Activated CD4-positive, alpha-beta T cell treated with anti-CD3 and anti-CD28 coated beads, Interleukin-2, amount 10 ng/mL, durations not matched to agents 7 days and 5 days (primary cell): Measurements from ENCODE around the gene MACROD1. TPM values are rescaled to one million over a fixed set of nuclear protein-coding genes. Genes with fewer than 3 reads are reported as not detected.
"Not testable (repeated sequence)": the region's sequence is repeated elsewhere in the genome, so short reads cannot be mapped to it uniquely, and the experiment has no call there.

Source experiments
- CTCF ChIA-PET: fragments of 350-600 bp; sonication (Branson Sonifier 250); formaldehyde crosslinking; loops from one replicate; lab custom pipeline; 2021; ENCODE audit warnings: antibody characterized with exemption; lab: Charles Lee
- POLR2A ChIA-PET: fragments of 350-600 bp; sonication (Branson Sonifier 250); formaldehyde crosslinking; loops from one replicate; lab custom pipeline; 2021; ENCODE audit warnings: antibody characterized with exemption; lab: Charles Lee
- DNase-seq: peaks from one replicate; pipeline ENCODE4 v3.0.0-alpha.2; 2020
- H3K27ac Mint-ChIP-seq: one replicate; pipeline ENCODE4 v1.8.0; 2021; ENCODE audit warnings: mild to moderate bottlenecking, moderate library complexity, mixed read lengths
- H3K27me3 Mint-ChIP-seq: one replicate; pipeline ENCODE4 v1.8.0; 2021; ENCODE audit warnings: mixed read lengths
- H3K36me3 Mint-ChIP-seq: one replicate; pipeline ENCODE4 v1.8.0; 2021; ENCODE audit warnings: low read depth, mixed read lengths
- H3K4me1 Mint-ChIP-seq: one replicate; pipeline ENCODE4 v1.8.0; 2021; ENCODE audit warnings: mixed read lengths
- H3K4me3 Mint-ChIP-seq: one replicate; pipeline ENCODE4 v1.8.0; 2021; ENCODE audit warnings: mild to moderate bottlenecking, moderate library complexity, mixed read lengths
- H3K9me3 Mint-ChIP-seq: one replicate; pipeline ENCODE4 v1.8.0; 2021; ENCODE audit warnings: mixed read lengths
- total RNA-seq, 2 experiments: library from RNA; stranded (reverse); gene quantifications; one replicate each; pipeline ENCODE4 v1.2.3, GENCODE V29; 2021

Gene MACROD1
- total RNA-seq, 2 experiments from 2014 or later = 9.2 to 11.6 TPM

DNA sequence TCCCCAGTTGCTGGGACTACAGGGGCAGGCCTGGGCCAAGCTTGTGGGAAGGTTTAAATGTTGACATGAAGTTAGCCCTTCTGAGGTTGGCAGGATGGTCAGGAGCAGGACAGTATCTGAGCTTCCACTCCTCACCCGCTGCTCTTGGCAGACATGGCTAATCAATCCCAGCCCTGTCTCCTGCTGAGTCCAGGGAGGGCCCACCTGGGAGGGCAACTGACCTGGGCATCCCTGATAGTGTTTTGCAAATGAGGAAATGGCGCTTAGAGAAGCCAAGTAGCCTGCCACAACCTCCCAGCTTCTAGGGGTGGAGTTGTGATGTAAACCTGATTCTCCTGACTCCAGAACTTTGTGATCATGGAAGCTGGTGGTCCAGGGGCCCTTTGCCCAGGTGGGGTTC, 113.5 kb downstream of the MACROD1 start:
- Mint-ChIP-seq H3K27me3 (no peaks in the 10 kb centered on the region), H3K36me3 (no peaks in the 10 kb centered on the region), H3K4me3 (no peak overlapping the region), H3K27ac (no peak overlapping the region), H3K9me3 (no peaks in the 10 kb centered on the region), H3K4me1 (no peaks in the 10 kb centered on the region)
- POLR2A ChIA-PET = no interaction called here
- DNase-seq = no peak
- CTCF ChIA-PET = interaction anchor here (1.3 kb wide), 1 partner anchor 50 kb away, joined by 3 read pairs; no protein-coding TSS in a partner anchor

GRCh38 chr11:64051297-64051696, 114.6 kb downstream of the MACROD1 start:
- Mint-ChIP-seq H3K4me1 (no peaks in the 10 kb centered on the region), H3K9me3 (no peaks in the 10 kb centered on the region), H3K27ac (no peak overlapping the region), H3K27me3 (no peaks in the 10 kb centered on the region), H3K4me3 (no peak overlapping the region), H3K36me3 (no peaks in the 10 kb centered on the region)
- ChIA-PET CTCF (interaction anchor here (1.3 kb wide), 1 partner anchor 49 kb away, joined by 3 read pairs; no protein-coding TSS in a partner anchor), POLR2A (interaction anchor here (0.6 kb wide), 1 partner anchor 9 kb away, joined by 3 read pairs; no protein-coding TSS in a partner anchor)
- no peak for DNase-seq

DNA sequence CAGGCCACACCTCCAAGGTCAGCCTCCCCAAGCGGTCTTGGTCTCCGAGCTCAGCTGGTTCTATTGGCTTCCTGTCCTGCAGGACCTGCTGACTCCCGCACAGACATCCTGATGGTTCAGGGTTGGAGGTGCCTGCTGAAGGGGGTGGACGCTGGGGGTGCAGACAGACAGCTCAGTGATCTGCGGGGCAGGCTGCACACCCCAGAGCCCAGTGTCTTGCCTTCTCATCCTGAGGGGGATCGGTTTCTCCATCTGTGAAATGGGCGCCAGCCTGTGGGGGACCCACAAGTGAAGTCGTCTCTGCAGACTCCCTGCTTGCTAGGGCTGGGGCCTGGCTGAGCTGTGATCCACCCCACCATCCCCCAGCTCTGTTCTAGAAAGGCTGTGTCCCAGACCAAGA, 116.4 kb downstream of the MACROD1 start:
- POLR2A ChIA-PET = no interaction called here
- Mint-ChIP-seq H3K27me3 (no peaks in the 10 kb centered on the region), H3K9me3 (no peaks in the 10 kb centered on the region), H3K27ac (no peak overlapping the region), H3K36me3 (no peaks in the 10 kb centered on the region), H3K4me1 (no peaks in the 10 kb centered on the region), H3K4me3 (no peak overlapping the region)
- CTCF ChIA-PET = interaction anchor here (1.2 kb wide), 1 partner anchor 16 kb away, joined by 4 read pairs; no protein-coding TSS in a partner anchor
- no peak for DNase-seq

DNA sequence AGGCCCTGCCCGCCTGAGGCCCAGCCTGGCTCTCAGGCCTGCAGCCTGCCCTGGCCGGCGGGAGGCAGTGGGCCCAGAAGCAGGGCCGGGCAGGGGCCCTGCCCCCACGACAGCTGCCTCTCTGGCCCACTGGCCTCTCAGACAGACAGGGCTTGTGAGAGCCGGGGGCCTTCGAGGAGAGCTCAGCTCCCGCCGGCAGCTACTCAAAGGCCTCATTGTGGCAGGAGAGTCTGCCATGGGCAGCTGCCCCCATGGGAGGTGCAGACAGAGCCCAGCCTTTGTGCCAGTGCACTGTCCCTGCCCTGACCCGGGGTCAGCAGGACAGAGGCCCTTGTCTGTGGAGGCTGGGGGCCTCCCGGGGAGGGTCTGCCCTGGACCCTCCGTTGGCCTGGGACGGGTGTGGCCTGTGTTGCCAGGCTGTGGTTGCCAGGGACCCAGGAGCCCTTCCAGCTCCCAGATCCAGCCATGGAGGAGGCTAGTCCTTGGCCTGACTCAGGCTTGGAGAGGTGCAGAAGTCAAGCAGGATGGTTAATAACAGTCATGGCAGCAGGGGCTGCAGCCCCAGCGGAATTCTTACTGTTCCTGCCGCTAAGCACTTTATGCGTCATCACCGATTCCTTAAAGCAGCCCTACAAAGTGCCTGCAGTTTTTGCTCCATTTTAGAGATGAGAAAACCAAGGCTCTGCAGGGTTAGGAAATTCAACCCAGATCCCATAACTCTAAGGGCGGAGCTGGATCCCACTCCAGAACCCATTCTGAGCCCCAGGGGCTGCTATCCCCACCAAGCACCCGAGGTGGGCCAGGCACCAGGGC, 117.7 kb downstream of the MACROD1 start:
- Mint-ChIP-seq H3K27me3 (no peaks in the 10 kb centered on the region), H3K4me1 (no peaks in the 10 kb centered on the region)
- CTCF ChIA-PET = no interaction called here

GRCh38 chr11:64047373-64047772, 118.5 kb downstream of the MACROD1 start:
- DNase-seq, H3K9me3 Mint-ChIP-seq, POLR2A ChIA-PET, H3K27ac Mint-ChIP-seq, H3K4me1 Mint-ChIP-seq, H3K36me3 Mint-ChIP-seq, H3K27me3 Mint-ChIP-seq, H3K4me3 Mint-ChIP-seq: not testable (repeated sequence)
- CTCF ChIA-PET = interaction anchor here (0.7 kb wide), 1 partner anchor 22 kb away, joined by 9 read pairs; no protein-coding TSS in a partner anchor

More for the DNA sequence above, 117.7 kb downstream of the MACROD1 start:
- no peaks in the 10 kb centered on the region for H3K9me3 Mint-ChIP-seq
- POLR2A ChIA-PET = no interaction called here
- no peak for DNase-seq
- H3K36me3 Mint-ChIP-seq = no peaks in the 10 kb centered on the region
- H3K27ac Mint-ChIP-seq = no peak overlapping the region
- H3K4me3 Mint-ChIP-seq = no peak overlapping the region

DNA sequence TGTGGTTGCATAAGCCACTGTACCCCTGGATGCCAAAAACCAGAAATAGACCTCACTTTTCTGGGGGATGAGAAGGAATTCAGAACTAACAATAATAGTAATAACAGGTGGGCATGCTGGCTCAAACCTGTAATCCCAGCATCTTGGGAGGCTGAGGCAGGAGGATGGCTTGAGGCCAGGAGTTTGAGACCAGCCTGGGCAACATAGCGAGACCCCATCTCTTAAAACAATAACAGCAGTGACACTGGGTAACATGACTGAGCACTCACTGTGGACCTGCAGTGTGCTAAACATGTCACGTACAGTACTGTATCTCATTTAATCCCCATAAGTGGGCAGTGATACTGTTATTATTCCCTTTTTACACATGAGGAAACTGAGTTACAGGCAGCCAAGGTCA, 120.2 kb downstream of the MACROD1 start:
- ChIA-PET POLR2A (no interaction called here), CTCF (interaction anchor here (1.0 kb wide), 1 partner anchor 18 kb away, joined by 3 read pairs; no protein-coding TSS in a partner anchor)
- H3K36me3 Mint-ChIP-seq = no peaks in the 10 kb centered on the region
- DNase-seq = no peak
- H3K27me3 Mint-ChIP-seq = no peaks in the 10 kb centered on the region
- H3K4me3 Mint-ChIP-seq = no peak overlapping the region
- H3K4me1 Mint-ChIP-seq = no peaks in the 10 kb centered on the region
- H3K27ac Mint-ChIP-seq = no peak overlapping the region
- H3K9me3 Mint-ChIP-seq = no peaks in the 10 kb centered on the region

DNA sequence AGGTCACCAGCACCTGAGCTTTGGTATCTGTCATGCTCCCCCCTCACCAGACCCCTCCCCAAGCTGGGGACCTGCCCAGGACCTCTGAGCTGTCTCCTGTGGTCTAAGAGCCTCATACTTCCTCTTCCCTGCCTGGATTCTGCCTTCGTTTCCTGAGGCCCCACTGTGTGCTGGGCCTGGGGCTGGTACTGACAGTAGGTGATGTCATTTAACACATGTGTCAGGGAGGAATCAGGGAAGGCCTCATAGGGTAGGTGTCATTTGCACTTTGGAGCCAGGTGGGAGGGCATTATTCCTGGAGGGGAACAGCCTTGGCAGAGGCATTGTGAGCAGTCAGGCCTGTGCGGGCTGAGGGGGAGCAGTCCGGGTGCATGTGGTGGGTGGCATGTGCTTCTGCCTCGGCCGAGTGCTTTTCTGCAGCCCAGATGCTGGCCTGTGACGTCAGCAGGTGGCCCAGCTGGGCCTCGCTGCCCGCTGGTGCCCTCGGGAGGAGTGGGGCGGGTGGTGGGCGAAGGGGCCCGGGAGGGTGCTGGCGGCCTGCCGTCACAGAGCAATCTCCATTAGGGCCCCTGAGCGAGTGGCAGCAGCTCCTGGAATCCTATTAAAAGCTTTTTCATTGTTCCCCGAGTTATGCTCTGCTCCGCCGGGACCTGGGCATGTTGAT, 121.1 kb downstream of the MACROD1 start:
- no peak for DNase-seq
- H3K27me3 Mint-ChIP-seq = no peaks in the 10 kb centered on the region
- no peak overlapping the region for H3K27ac Mint-ChIP-seq
- no peaks in the 10 kb centered on the region for H3K4me1 Mint-ChIP-seq
- H3K9me3 Mint-ChIP-seq = no peaks in the 10 kb centered on the region
- no peaks in the 10 kb centered on the region for H3K36me3 Mint-ChIP-seq
- H3K4me3 Mint-ChIP-seq = no peak overlapping the region
- CTCF ChIA-PET = interaction anchor here (0.6 to 1.0 kb wide), 2 partner anchors 16 to 17 kb away, joined by 3 read pairs; no protein-coding TSS in a partner anchor
- POLR2A ChIA-PET = no interaction called here

- Mint-ChIP-seq H3K27me3 (no peaks in the 10 kb centered on the region), H3K27ac (no peak overlapping the region), H3K9me3 (no peaks in the 10 kb centered on the region), H3K4me1 (no peaks in the 10 kb centered on the region), H3K4me3 (no peak overlapping the region), H3K36me3 (no peaks in the 10 kb centered on the region)
- ChIA-PET CTCF (no interaction called here), POLR2A (no interaction called here)
- no peak for DNase-seq
These were observed 122.4 kb downstream of the MACROD1 start for GRCh38 chr11:64043545-64043944.

- H3K27ac Mint-ChIP-seq = no peak overlapping the region
- ChIA-PET POLR2A (no interaction called here), CTCF (no interaction called here)
- H3K27me3 Mint-ChIP-seq = peaks cover 10% of the 10 kb centered on the region
- DNase-seq = no peak
- no peaks in the 10 kb centered on the region for H3K9me3 Mint-ChIP-seq
- H3K4me3 Mint-ChIP-seq = no peak overlapping the region
- no peaks in the 10 kb centered on the region for H3K4me1 Mint-ChIP-seq
- no peaks in the 10 kb centered on the region for H3K36me3 Mint-ChIP-seq
These were observed 123.6 kb downstream of the MACROD1 start for GRCh38 chr11:64042301-64042700.

- ChIA-PET CTCF (no interaction called here), POLR2A (no interaction called here)
- H3K27me3 Mint-ChIP-seq = peaks cover 10% of the 10 kb centered on the region
- H3K9me3 Mint-ChIP-seq = no peaks in the 10 kb centered on the region
- H3K36me3 Mint-ChIP-seq = no peaks in the 10 kb centered on the region
- H3K4me1 Mint-ChIP-seq = no peaks in the 10 kb centered on the region
- no peak for DNase-seq
- H3K4me3 Mint-ChIP-seq = no peak overlapping the region
- H3K27ac Mint-ChIP-seq = no peak overlapping the region
These were observed 124.1 kb downstream of the MACROD1 start for GRCh38 chr11:64041846-64042245.

GRCh38 chr11:64040684-64041322, 125.1 kb downstream of the MACROD1 start:
- Mint-ChIP-seq H3K27ac (no peak overlapping the region), H3K9me3 (no peaks in the 10 kb centered on the region), H3K4me3 (no peak overlapping the region), H3K36me3 (no peaks in the 10 kb centered on the region), H3K27me3 (peaks cover 10% of the 10 kb centered on the region), H3K4me1 (no peaks in the 10 kb centered on the region)
- POLR2A ChIA-PET = interaction anchor here (0.5 kb wide), 1 partner anchor 8 kb away, joined by 5 read pairs; no protein-coding TSS in a partner anchor
- CTCF ChIA-PET = no interaction called here
- no peak for DNase-seq

- no peak for DNase-seq
- ChIA-PET POLR2A (no interaction called here), CTCF (no interaction called here)
- Mint-ChIP-seq H3K36me3 (no peaks in the 10 kb centered on the region), H3K27ac (no peak overlapping the region), H3K4me1 (peaks cover 3% of the 10 kb centered on the region), H3K9me3 (no peaks in the 10 kb centered on the region), H3K4me3 (no peak overlapping the region), H3K27me3 (peaks cover 22% of the 10 kb centered on the region)
These were observed 126.8 kb downstream of the MACROD1 start for GRCh38 chr11:64039012-64039665.
